Measurements from ENCODE around the gene CAPZA3. TPM values are rescaled to one million over a fixed set of nuclear protein-coding genes. Genes with fewer than 3 reads are reported as not detected.

CAPZA3 gene
- total and polyA plus RNA-seq, 2 donors (not counting 3 experiments of a cell fraction or from before 2014, with no cell fraction given) = not detected

DNA sequence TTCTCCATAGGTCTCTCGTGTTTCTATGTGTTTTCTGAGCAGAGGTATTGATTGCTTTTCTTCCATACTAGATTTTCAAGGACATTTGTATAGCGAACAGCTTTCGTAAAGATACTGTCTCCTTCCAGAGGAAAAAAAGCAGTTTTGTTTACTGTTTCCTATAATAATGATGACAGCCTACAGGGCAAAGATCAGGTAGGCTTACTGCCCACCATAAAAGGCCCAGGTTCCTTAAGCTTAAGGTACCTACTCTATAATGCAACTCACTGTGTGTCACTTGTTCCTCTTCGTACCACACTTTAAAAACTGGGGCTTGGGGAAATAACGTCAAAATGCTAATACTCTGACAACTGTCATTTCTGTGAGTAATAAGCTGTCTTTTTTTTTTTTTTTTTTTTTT is 6.8 kb upstream of the CAPZA3 start:
- Histone ChIP-seq H3K9ac (replicated peaks; ENCODE audit: extremely low read depth, insufficient read depth, low read length) (no peak overlapping the region), H3K9me1 (replicated peaks; ENCODE audit: control insufficient read depth, extremely low read depth, insufficient read depth, low read length) (no peaks in the 10 kb centered on the region), H3K4me1 (ENCODE audit: control insufficient read depth, extremely low read depth, insufficient read depth, low read length) (no peaks in the 10 kb centered on the region), H3K36me3 (ENCODE audit: control insufficient read depth in 2 of 2, extremely low read depth in 1 of 2, insufficient read depth in 2 of 2, low read length in 2 of 2) (no peaks in the 10 kb centered on the region), H3K79me2 (ENCODE audit: control insufficient read depth, insufficient read depth, low read length) (no peaks in the 10 kb centered on the region), H3K27me3 (ENCODE audit: control insufficient read depth in 2 of 2, insufficient read depth in 2 of 2, low read length in 2 of 2) (no peaks in the 10 kb centered on the region), H4K20me1 (replicated peaks; ENCODE audit: control insufficient read depth, extremely low read depth, insufficient read depth, low read length) (no peaks in the 10 kb centered on the region), H2AFZ (ENCODE audit: low read depth, low read length) (no peak overlapping the region), H3K9me3 (replicated peaks; ENCODE audit: control insufficient read depth, insufficient read depth, low read length) (no peaks in the 10 kb centered on the region), H3K4me2 (ENCODE audit: insufficient read depth, low read length) (no peak overlapping the region), H3K4me3 (replicated peaks in 1 of 3; ENCODE audit: insufficient read depth in 1 of 3, low read depth in 1 of 3, low read length in 3 of 3) (no peak overlapping the region), H3K27ac (ENCODE audit: insufficient read depth, low read depth, low read length) (no peak overlapping the region)
- DNase-seq (ENCODE audit: low read depth, low spot score) = no peak
- BruUV-seq (replicated peaks) = no TSS peak
- TF ChIP-seq CTCF (IDR thresholded peaks at IDR 0.05; ENCODE audit: extremely low read depth in 1 of 2, insufficient read depth in 1 of 2, low read depth in 1 of 2, low read length in 2 of 2) (no peak), MYC (IDR thresholded peaks at IDR 0.05; ENCODE audit: low read depth, low read length) (no peak), POLR2A (IDR thresholded peaks at IDR 0.05; ENCODE audit: low read depth, low read length) (no peak), POLR2AphosphoS5 (IDR thresholded peaks at IDR 0.05; ENCODE audit: insufficient read depth, low read depth, low read length) (no peak), GATA2 (IDR thresholded peaks at IDR 0.05; ENCODE audit: insufficient read depth, insufficient read length, low read depth, low read length) (no peak), FOS (IDR thresholded peaks at IDR 0.05; ENCODE audit: borderline replicate concordance, insufficient read depth, low read length) (no peak), JUN (IDR thresholded peaks at IDR 0.05; ENCODE audit: borderline replicate concordance, insufficient read depth, insufficient read length, low read depth) (no peak), EZH2 (IDR thresholded peaks at IDR 0.05; ENCODE audit: borderline replicate concordance, low read depth, low read length, severe bottlenecking) (no peak)
- TF ChIP-seq, protein P1, sequence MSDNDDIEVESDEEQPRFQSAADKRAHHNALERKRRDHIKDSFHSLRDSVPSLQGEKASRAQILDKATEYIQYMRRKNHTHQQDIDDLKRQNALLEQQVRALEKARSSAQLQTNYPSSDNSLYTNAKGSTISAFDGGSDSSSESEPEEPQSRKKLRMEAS (IDR thresholded peaks at IDR 0.05; ENCODE audit: insufficient read depth, insufficient read length) = no peak
- dilution Hi-C loops (cut with MboI; ENCODE audit: extremely low pct_ligation_motif_present, low sequenced_read_pairs) (no loop called here), intact Hi-C loops (cut with micrococcal nuclease) (no loop called here)
- FAIRE-seq = no peak
- ChIA-PET CTCF (no interaction called here), POLR2A (no interaction called here)
